GM19239 (cell line): ENCODE measurements around the gene FMNL2.
"Not testable (repeated sequence)": the region's sequence is repeated elsewhere in the genome, so short reads cannot be mapped to it uniquely, and the experiment has no call there.

Source experiments
- DNase-seq: peaks from one replicate; pipeline ENCODE4 v3.0.0; 2011; ENCODE audit warnings: low spot score; ENCODE audit not compliant: insufficient read length
- FAIRE-seq: peaks from 2 replicates; lab custom pipeline; 2011; peaks lifted over from hg19 to GRCh38; lab: Jason Lieb, UNC

Gene FMNL2

GRCh38 chr2:152507907-152508306 is 172.9 kb downstream of the FMNL2 start:
- FAIRE-seq (no peak), DNase-seq (no peak)

- DNase-seq (no peak), FAIRE-seq (no peak)
Observed at GRCh38 chr2:152508446-152508845, 173.5 kb downstream of the FMNL2 start.

- DNase-seq, result no peak
- FAIRE-seq, result no peak
Observed at GRCh38 chr2:152509772-152510491, 175.0 kb downstream of the FMNL2 start.

- no peak for DNase-seq
- FAIRE-seq, result no peak
Observed at GRCh38 chr2:152510621-152511020, 175.6 kb downstream of the FMNL2 start.

GRCh38 chr2:152511981-152512380 is 177.0 kb downstream of the FMNL2 start:
- no peak for FAIRE-seq
- no peak for DNase-seq

GRCh38 chr2:152513029-152513428 is 178.1 kb downstream of the FMNL2 start:
- no peak for DNase-seq
- no peak for FAIRE-seq

GRCh38 chr2:152513681-152514080 is 178.7 kb downstream of the FMNL2 start:
- DNase-seq (no peak), FAIRE-seq (no peak)

- FAIRE-seq (no peak), DNase-seq (no peak)
Observed at GRCh38 chr2:152518034-152518433, 183.1 kb downstream of the FMNL2 start.

- FAIRE-seq, result no peak
Observed at GRCh38 chr2:152518641-152519580, 183.9 kb downstream of the FMNL2 start.

GRCh38 chr2:152519581-152519952 is 184.6 kb downstream of the FMNL2 start:
- FAIRE-seq (no peak), DNase-seq (no peak)

More at GRCh38 chr2:152518641-152519580, 183.9 kb downstream of the FMNL2 start:
- DNase-seq, result no peak

- FAIRE-seq (no peak), DNase-seq (no peak)
Observed at GRCh38 chr2:152520759-152521158, 185.8 kb downstream of the FMNL2 start.

- FAIRE-seq, DNase-seq: not testable (repeated sequence)
Observed at GRCh38 chr2:152522446-152522845, 187.5 kb downstream of the FMNL2 start.

GRCh38 chr2:152523091-152523490 is 188.1 kb downstream of the FMNL2 start:
- DNase-seq, result no peak
- FAIRE-seq, result no peak

- no peak for DNase-seq
- FAIRE-seq, result no peak
Observed at GRCh38 chr2:152525277-152525838, 190.4 kb downstream of the FMNL2 start.

- DNase-seq, result no peak
- no peak for FAIRE-seq
Observed at GRCh38 chr2:152529420-152530115, 194.6 kb downstream of the FMNL2 start.

- DNase-seq (no peak), FAIRE-seq (no peak)
Observed at GRCh38 chr2:152532241-152532640, 197.3 kb downstream of the FMNL2 start.

GRCh38 chr2:152534460-152535135 is 199.6 kb downstream of the FMNL2 start:
- DNase-seq (no peak), FAIRE-seq (no peak)

GRCh38 chr2:152537081-152537651 is 202.2 kb downstream of the FMNL2 start:
- FAIRE-seq (no peak), DNase-seq (no peak)

- DNase-seq, result no peak
- FAIRE-seq, result no peak
Observed at GRCh38 chr2:152539424-152539823, 204.4 kb downstream of the FMNL2 start.
